SK-N-SH treated with all-trans-retinoic acid at 6 μM for 48 hours (cell line): Measurements from ENCODE around the gene SLC25A28.

ENCODE experiments used
- ARNTL ChIP-seq: fragments of 450-650 bp; formaldehyde crosslinking; IDR thresholded peaks from 2 replicates; pipeline ENCODE4 v1.5.0; 2020; ENCODE audit warnings: low read depth, mild to moderate bottlenecking, moderate library complexity, borderline replicate concordance
- CSDC2 ChIP-seq: fragments of 250-450 bp; sonication (Bioruptor Pico); IDR thresholded peaks from 2 replicates; pipeline ENCODE4 v1.5.0; 2020; ENCODE audit warnings: mild to moderate bottlenecking, moderate library complexity
- GLIS3 ChIP-seq: fragments of 250-450 bp; sonication (Bioruptor Pico); IDR thresholded peaks from 2 replicates; pipeline ENCODE4 v1.5.0; 2020; ENCODE audit warnings: mild to moderate bottlenecking, moderate library complexity
- OSR1 ChIP-seq: fragments of 250-450 bp; sonication (Bioruptor Pico); IDR thresholded peaks from 2 replicates; pipeline ENCODE4 v1.8.0; 2022; ENCODE audit warnings: moderate library complexity, mild to moderate bottlenecking, inconsistent platforms
- RARB ChIP-seq: fragments of 250-450 bp; sonication (Bioruptor Pico); IDR thresholded peaks from 2 replicates; pipeline ENCODE4 v1.8.0; 2021; ENCODE audit warnings: mild to moderate bottlenecking, moderate library complexity
- ZFP3 ChIP-seq: fragments of 250-450 bp; sonication (Bioruptor Pico); IDR thresholded peaks from 2 replicates; pipeline ENCODE4 v1.5.0; 2020; ENCODE audit warnings: mild to moderate bottlenecking, moderate library complexity
- ZFP30 ChIP-seq: fragments of 450-650 bp; formaldehyde crosslinking; IDR thresholded peaks from 2 replicates; pipeline ENCODE4 v1.5.0; 2022; ENCODE audit warnings: mild to moderate bottlenecking, moderate library complexity
- ZNF565 ChIP-seq: fragments of 450-650 bp; formaldehyde crosslinking; conservative IDR thresholded peaks from 2 replicates; pipeline ENCODE4 v1.5.0; 2020; ENCODE audit warnings: low read depth, mild to moderate bottlenecking, moderate library complexity
- TF ChIP-seq, protein P1 (sequence below): fragments of 250-450 bp; sonication (Bioruptor Pico); IDR thresholded peaks from 2 replicates; pipeline ENCODE4 v1.8.0; 2020; ENCODE audit warnings: mild to moderate bottlenecking, moderate library complexity, borderline replicate concordance
- TF ChIP-seq, protein P2 (sequence below): fragments of 250-450 bp; sonication (Bioruptor Pico); IDR thresholded peaks from 2 replicates; pipeline ENCODE4 v1.5.0; 2020; ENCODE audit warnings: mild to moderate bottlenecking, moderate library complexity
- TF ChIP-seq, protein P3 (sequence below): fragments of 250-450 bp; sonication (Bioruptor Pico); IDR thresholded peaks from 2 replicates; pipeline ENCODE4 v1.5.1; 2020; ENCODE audit warnings: low read depth, mild to moderate bottlenecking, moderate library complexity

DNA sequence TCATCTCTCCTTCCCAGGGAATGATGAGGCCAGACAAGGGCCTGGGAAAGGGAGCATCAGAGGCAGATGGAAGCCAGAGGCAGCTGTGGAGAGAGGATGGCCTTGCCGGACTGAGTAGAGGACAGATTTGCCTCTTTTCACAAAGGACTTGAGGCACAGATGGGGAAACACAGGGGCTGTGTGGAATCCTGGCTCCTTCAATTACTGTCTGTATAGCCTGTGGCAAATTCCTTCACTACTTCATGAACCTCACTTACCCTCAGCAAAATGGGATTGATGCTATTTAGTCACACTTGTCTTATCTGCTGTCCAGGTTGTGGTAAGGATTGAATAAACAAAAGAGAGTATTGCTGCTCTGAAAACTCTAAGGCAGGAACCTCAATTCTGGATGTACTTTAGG is 40.3 kb downstream of the SLC25A28 start:
- TF ChIP-seq, protein P1, sequence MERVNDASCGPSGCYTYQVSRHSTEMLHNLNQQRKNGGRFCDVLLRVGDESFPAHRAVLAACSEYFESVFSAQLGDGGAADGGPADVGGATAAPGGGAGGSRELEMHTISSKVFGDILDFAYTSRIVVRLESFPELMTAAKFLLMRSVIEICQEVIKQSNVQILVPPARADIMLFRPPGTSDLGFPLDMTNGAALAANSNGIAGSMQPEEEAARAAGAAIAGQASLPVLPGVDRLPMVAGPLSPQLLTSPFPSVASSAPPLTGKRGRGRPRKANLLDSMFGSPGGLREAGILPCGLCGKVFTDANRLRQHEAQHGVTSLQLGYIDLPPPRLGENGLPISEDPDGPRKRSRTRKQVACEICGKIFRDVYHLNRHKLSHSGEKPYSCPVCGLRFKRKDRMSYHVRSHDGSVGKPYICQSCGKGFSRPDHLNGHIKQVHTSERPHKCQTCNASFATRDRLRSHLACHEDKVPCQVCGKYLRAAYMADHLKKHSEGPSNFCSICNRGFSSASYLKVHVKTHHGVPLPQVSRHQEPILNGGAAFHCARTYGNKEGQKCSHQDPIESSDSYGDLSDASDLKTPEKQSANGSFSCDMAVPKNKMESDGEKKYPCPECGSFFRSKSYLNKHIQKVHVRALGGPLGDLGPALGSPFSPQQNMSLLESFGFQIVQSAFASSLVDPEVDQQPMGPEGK (CRISPR knock-in tag), result no peak
- no peak for TF ChIP-seq GLIS3 (CRISPR knock-in tag)
- no peak for TF ChIP-seq ZNF565 (CRISPR knock-in tag)
- TF ChIP-seq CSDC2 (CRISPR knock-in tag), result no peak
- TF ChIP-seq ZFP3, result no peak
- no peak for TF ChIP-seq OSR1
- TF ChIP-seq, protein P2, sequence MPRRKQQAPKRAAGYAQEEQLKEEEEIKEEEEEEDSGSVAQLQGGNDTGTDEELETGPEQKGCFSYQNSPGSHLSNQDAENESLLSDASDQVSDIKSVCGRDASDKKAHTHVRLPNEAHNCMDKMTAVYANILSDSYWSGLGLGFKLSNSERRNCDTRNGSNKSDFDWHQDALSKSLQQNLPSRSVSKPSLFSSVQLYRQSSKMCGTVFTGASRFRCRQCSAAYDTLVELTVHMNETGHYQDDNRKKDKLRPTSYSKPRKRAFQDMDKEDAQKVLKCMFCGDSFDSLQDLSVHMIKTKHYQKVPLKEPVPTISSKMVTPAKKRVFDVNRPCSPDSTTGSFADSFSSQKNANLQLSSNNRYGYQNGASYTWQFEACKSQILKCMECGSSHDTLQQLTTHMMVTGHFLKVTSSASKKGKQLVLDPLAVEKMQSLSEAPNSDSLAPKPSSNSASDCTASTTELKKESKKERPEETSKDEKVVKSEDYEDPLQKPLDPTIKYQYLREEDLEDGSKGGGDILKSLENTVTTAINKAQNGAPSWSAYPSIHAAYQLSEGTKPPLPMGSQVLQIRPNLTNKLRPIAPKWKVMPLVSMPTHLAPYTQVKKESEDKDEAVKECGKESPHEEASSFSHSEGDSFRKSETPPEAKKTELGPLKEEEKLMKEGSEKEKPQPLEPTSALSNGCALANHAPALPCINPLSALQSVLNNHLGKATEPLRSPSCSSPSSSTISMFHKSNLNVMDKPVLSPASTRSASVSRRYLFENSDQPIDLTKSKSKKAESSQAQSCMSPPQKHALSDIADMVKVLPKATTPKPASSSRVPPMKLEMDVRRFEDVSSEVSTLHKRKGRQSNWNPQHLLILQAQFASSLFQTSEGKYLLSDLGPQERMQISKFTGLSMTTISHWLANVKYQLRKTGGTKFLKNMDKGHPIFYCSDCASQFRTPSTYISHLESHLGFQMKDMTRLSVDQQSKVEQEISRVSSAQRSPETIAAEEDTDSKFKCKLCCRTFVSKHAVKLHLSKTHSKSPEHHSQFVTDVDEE (CRISPR knock-in tag), result no peak
- TF ChIP-seq RARB (CRISPR knock-in tag), result no peak
- TF ChIP-seq, protein P3, sequence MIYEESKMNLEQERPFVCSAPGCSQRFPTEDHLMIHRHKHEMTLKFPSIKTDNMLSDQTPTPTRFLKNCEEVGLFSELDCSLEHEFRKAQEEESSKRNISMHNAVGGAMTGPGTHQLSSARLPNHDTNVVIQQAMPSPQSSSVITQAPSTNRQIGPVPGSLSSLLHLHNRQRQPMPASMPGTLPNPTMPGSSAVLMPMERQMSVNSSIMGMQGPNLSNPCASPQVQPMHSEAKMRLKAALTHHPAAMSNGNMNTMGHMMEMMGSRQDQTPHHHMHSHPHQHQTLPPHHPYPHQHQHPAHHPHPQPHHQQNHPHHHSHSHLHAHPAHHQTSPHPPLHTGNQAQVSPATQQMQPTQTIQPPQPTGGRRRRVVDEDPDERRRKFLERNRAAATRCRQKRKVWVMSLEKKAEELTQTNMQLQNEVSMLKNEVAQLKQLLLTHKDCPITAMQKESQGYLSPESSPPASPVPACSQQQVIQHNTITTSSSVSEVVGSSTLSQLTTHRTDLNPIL (CRISPR knock-in tag), result no peak
- no peak for TF ChIP-seq ARNTL (CRISPR knock-in tag)
- TF ChIP-seq ZFP30, result no peak
